Measurements from ENCODE around the gene CSF2RB.
"Not testable (repeated sequence)": the region's sequence is repeated elsewhere in the genome, so short reads cannot be mapped to it uniquely, and the experiment has no call there.

CSF2RB gene

GRCh38 chr22:36966851-36967540, 53.6 kb downstream of the CSF2RB start:
- no peak for DNase-seq (ENCODE audit: low spot score)

- DNase-seq (ENCODE audit: low spot score): no peak
Observed at GRCh38 chr22:36968249-36968964, 55.0 kb downstream of the CSF2RB start.

GRCh38 chr22:36971341-36972125, 58.1 kb downstream of the CSF2RB start:
- no peak for DNase-seq (ENCODE audit: low spot score)

GRCh38 chr22:36976606-36977005, 63.2 kb downstream of the CSF2RB start:
- no peak for DNase-seq (ENCODE audit: low spot score)

- peak; percentile 56 for DNase-seq (ENCODE audit: low spot score)
Observed at GRCh38 chr22:36977401-36977861, 64.0 kb downstream of the CSF2RB start.

GRCh38 chr22:36977947-36978660, 64.7 kb downstream of the CSF2RB start:
- DNase-seq (ENCODE audit: low spot score): peak; percentile 84

- DNase-seq (ENCODE audit: low spot score): no peak
Observed at GRCh38 chr22:36979016-36979910, 65.8 kb downstream of the CSF2RB start.

GRCh38 chr22:36981247-36981775, 67.9 kb downstream of the CSF2RB start:
- no peak for DNase-seq (ENCODE audit: low spot score)

- no peak for DNase-seq (ENCODE audit: low spot score)
Observed at GRCh38 chr22:36982136-36982535, 68.7 kb downstream of the CSF2RB start.

- no peak for DNase-seq (ENCODE audit: low spot score)
Observed at GRCh38 chr22:36985211-36985889, 71.9 kb downstream of the CSF2RB start.

- peak; percentile 3 for DNase-seq (ENCODE audit: low spot score)
Observed at GRCh38 chr22:36986242-36986821, 72.9 kb downstream of the CSF2RB start.

- DNase-seq (ENCODE audit: low spot score): no peak
Observed at GRCh38 chr22:36988075-36988832, 74.8 kb downstream of the CSF2RB start.

- DNase-seq (ENCODE audit: low spot score): not testable (repeated sequence)
Observed at GRCh38 chr22:36989012-36989411, 75.6 kb downstream of the CSF2RB start.
